Gastrocnemius medialis (tissue), 4 donors: ENCODE measurements around the gene NCBP2. TPM values are rescaled to one million over a fixed set of nuclear protein-coding genes. Genes with fewer than 3 reads are reported as not detected.

Experiments used
- ATAC-seq, 2 donors: fragments of 150-250 bp; one replicate each; pipeline ENCODE4 v1.9.1; 2016
- DNase-seq, 2 donors: peaks; one replicate each; pipeline ENCODE4 v3.0.0-alpha.2; 2019
- H3K27ac ChIP-seq, 4 donors: fragments of 200-600 bp; sonication (generic); 1 replicate in 1 of 4; 2 replicates in 3 of 4; pipeline ENCODE4 v1.5.1; 2016 to 2018; ENCODE audit warnings: mild to moderate bottlenecking in 2 of 4, moderate library complexity in 1 of 4
- H3K27me3 ChIP-seq, 3 donors: fragments of 200-600 bp; sonication (generic) in 2 of 3; 1 replicate in 1 of 3; 2 replicates in 2 of 3; pipeline versions ENCODE4 v1.5.1 to v1.6.0; 2016 to 2019; ENCODE audit warnings: mild to moderate bottlenecking in 1 of 3, moderate library complexity in 1 of 3
- H3K36me3 ChIP-seq, 2 donors: fragments of 200-600 bp; sonication (generic) in 1 of 2; one replicate each; pipeline ENCODE4 v1.5.1; 2017 to 2018
- H3K4me1 ChIP-seq, 2 donors: fragments of 200-600 bp; sonication (generic) in 1 of 2; one replicate each; pipeline ENCODE4 v1.5.1; 2016 to 2017; ENCODE audit warnings: mild to moderate bottlenecking in 2 of 2
- H3K4me3 ChIP-seq, 4 donors: fragments of 200-600 bp; sonication (generic) in 3 of 4; 1 replicate in 1 of 4; 2 replicates in 3 of 4; pipeline ENCODE4 v1.5.1; 2016 to 2019; ENCODE audit warnings: mild to moderate bottlenecking in 2 of 4
- H3K9me3 ChIP-seq, 3 donors: fragments of 200-600 bp; sonication (generic) in 2 of 3; 1 replicate in 1 of 3; 2 replicates in 2 of 3; pipeline ENCODE4 v1.5.1; 2016 to 2019
- POLR2A ChIP-seq, 2 donors: fragments of 450-650 bp; IDR thresholded peaks; one replicate each; pipeline ENCODE4 v1.6.1; 2017; ENCODE audit warnings: antibody characterized with exemption in 2 of 2, mild to moderate bottlenecking in 2 of 2, moderate library complexity in 2 of 2
- in situ Hi-C, 4 donors: fragments of 200-750 bp; cut with MboI; loops; one replicate each; pipeline versions ENCODE4 v1.15.0 to v1.8.0; 2017; ENCODE audit warnings: low sequenced_read_pairs in 4 of 4
- intact Hi-C: fragments of 100-400 bp; cut with DNase I; formaldehyde crosslinking; loops from one replicate; pipeline ENCODE4 v1.15.1; 2023; ENCODE audit warnings: low total_unique reads
- total RNA-seq, 4 donors: library from RNA; depleted of rRNA; stranded (reverse); fragments of >200 nt; gene quantifications; one replicate each; pipeline versions ENCODE4 v1.1.0 to v1.2.3, GENCODE V29; 2016
- TF ChIP-seq, protein P1 (sequence below), 5 experiments: fragments of 450-650 bp in 3 of 5; fragments of 200-600 bp in 2 of 5; sonication (generic) in 2 of 5; IDR thresholded peaks in 4 of 5; conservative IDR thresholded peaks in 1 of 5; 1 replicate in 4 of 5; 2 replicates in 1 of 5; pipeline ENCODE4 v1.5.1; 2016 to 2019; ENCODE audit warnings: antibody characterized with exemption in 5 of 5, mild to moderate bottlenecking in 3 of 5, moderate library complexity in 3 of 5

Gene NCBP2
- total RNA-seq, 4 donors from 2014 or later: 23.4 to 29.9 (median 27.5) TPM

GRCh38 chr3:196889844-196890708, 52.3 kb downstream of the NCBP2 start:
- Histone ChIP-seq H3K36me3 (peaks cover 0 to 4% of the 10 kb centered on the region in 2 donors), H3K9me3 (no peaks in the 10 kb centered on the region), H3K4me3 (peak overlapping the region in 1 of 4 donors; percentile 8), H3K4me1 (peaks cover 22 to 29% of the 10 kb centered on the region in 2 donors), H3K27me3 (no peaks in the 10 kb centered on the region), H3K27ac (peak overlapping the region in 3 of 4 donors; percentile 64 to 78 (median 77))
- intact Hi-C loops: no loop called here
- DNase-seq: peak; percentile 20 to 42
- TF ChIP-seq, protein P1, sequence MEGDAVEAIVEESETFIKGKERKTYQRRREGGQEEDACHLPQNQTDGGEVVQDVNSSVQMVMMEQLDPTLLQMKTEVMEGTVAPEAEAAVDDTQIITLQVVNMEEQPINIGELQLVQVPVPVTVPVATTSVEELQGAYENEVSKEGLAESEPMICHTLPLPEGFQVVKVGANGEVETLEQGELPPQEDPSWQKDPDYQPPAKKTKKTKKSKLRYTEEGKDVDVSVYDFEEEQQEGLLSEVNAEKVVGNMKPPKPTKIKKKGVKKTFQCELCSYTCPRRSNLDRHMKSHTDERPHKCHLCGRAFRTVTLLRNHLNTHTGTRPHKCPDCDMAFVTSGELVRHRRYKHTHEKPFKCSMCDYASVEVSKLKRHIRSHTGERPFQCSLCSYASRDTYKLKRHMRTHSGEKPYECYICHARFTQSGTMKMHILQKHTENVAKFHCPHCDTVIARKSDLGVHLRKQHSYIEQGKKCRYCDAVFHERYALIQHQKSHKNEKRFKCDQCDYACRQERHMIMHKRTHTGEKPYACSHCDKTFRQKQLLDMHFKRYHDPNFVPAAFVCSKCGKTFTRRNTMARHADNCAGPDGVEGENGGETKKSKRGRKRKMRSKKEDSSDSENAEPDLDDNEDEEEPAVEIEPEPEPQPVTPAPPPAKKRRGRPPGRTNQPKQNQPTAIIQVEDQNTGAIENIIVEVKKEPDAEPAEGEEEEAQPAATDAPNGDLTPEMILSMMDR (IDR thresholded peaks at IDR 0.05 in 4 of 5, conservative IDR thresholded peaks at IDR 0.05 in 1 of 5): no peak
- TF ChIP-seq POLR2A (IDR thresholded peaks at IDR 0.05): no peak
- peak; percentile 92 to 97 for ATAC-seq
- in situ Hi-C loops: no loop called here

GRCh38 chr3:196886144-196886543, 56.2 kb downstream of the NCBP2 start:
- in situ Hi-C loops: no loop called here
- no peak for DNase-seq
- Histone ChIP-seq H3K27ac (no peak overlapping the region), H3K4me3 (no peak overlapping the region), H3K36me3 (no peaks in the 10 kb centered on the region), H3K9me3 (no peaks in the 10 kb centered on the region), H3K27me3 (no peaks in the 10 kb centered on the region), H3K4me1 (peaks cover 22 to 24% of the 10 kb centered on the region in 2 donors)
- TF ChIP-seq, protein P1 (IDR thresholded peaks at IDR 0.05 in 4 of 5, conservative IDR thresholded peaks at IDR 0.05 in 1 of 5): no peak
- no peak for TF ChIP-seq POLR2A (IDR thresholded peaks at IDR 0.05)
- ATAC-seq: no peak
- intact Hi-C loops: no loop called here

Other genes starting within 250 kb of the NCBP2 start
- gene CEP19, start 230.3 kb downstream of the NCBP2 start, total RNA-seq: 1 to 10 TPM in 3 of 4 donors, under 1 TPM in 1; 0.62 to 4.1 (median 1.4) TPM
- gene PIGX, start 230.2 kb downstream of the NCBP2 start, total RNA-seq: 10 to 100 TPM; 13.2 to 35.1 (median 28.8) TPM
- gene PAK2, start 202.7 kb downstream of the NCBP2 start, total RNA-seq: 10 to 100 TPM; 42.6 to 58.6 (median 50.1) TPM
- 10 to 100 TPM; 21.4 to 42.7 (median 31.7) TPM for gene SENP5, start 74.6 kb downstream of the NCBP2 start, total RNA-seq
- gene PIGZ, start 26.3 kb upstream of the NCBP2 start, total RNA-seq: 1 to 10 TPM; 2.3 to 7.5 (median 5.1) TPM
- gene MELTF, start 87.3 kb upstream of the NCBP2 start, total RNA-seq: under 1 TPM in 3 of 4 donors, not detected in 1; 0.36 to 0.64 (median 0.42) TPM